Esophagus muscularis mucosa (tissue), 4 donors: ENCODE measurements around the gene RFPL2.
"Not testable (repeated sequence)": the region's sequence is repeated elsewhere in the genome, so short reads cannot be mapped to it uniquely, and the experiment has no call there.

Experiments used
- CTCF ChIP-seq, 3 experiments: fragments of 200-600 bp in 2 of 3; fragments of 450-650 bp in 1 of 3; sonication (generic) in 2 of 3; IDR thresholded peaks; one replicate each; pipeline ENCODE4 v1.5.1; 2017 to 2019; ENCODE audit warnings: antibody characterized with exemption in 3 of 3, mild to moderate bottlenecking in 2 of 3, moderate library complexity in 1 of 3
- EP300 ChIP-seq: sonication (generic); formaldehyde crosslinking; IDR thresholded peaks from one replicate; pipeline ENCODE4 v1.6.1; 2017; ENCODE audit warnings: antibody characterized with exemption
- POLR2A ChIP-seq: fragments of 450-650 bp; IDR thresholded peaks from one replicate; pipeline ENCODE4 v1.6.1; 2017; ENCODE audit warnings: antibody characterized with exemption, moderate library complexity, mild to moderate bottlenecking, low read depth
- POLR2AphosphoS5 ChIP-seq, 2 donors: sonication (generic); formaldehyde crosslinking; IDR thresholded peaks; one replicate each; pipeline ENCODE4 v1.6.1; 2017; ENCODE audit warnings: antibody characterized with exemption in 2 of 2

- TF ChIP-seq CTCF (IDR thresholded peaks at IDR 0.05); EP300; POLR2AphosphoS5 (IDR thresholded peaks at IDR 0.05); POLR2A: not testable (repeated sequence)
Observed at GRCh38 chr22:32150647-32151046, 54.2 kb downstream of the RFPL2 start.
